Activated naive CD4-positive, alpha-beta T cell treated with anti-CD3 and anti-CD28 coated beads, Interleukin-2, amount 50 U/mL, for 72 hours (primary cell): ENCODE results near the gene NDUFAF7. TPM values are rescaled to one million over a fixed set of nuclear protein-coding genes. Genes with fewer than 3 reads are reported as not detected.
"Not testable (repeated sequence)": the region's sequence is repeated elsewhere in the genome, so short reads cannot be mapped to it uniquely, and the experiment has no call there.

Experiments used
- ATAC-seq, 2 donors: fragments of 150-1000 bp; cut with Tn5 transposase; 2 replicates each; pipeline ENCODE4 v1.10.0; 2021; ENCODE audit warnings: mild to moderate bottlenecking in 2 of 2, moderate library complexity in 2 of 2
- DNase-seq, 2 donors: peaks; one replicate each; pipeline ENCODE4 v3.0.0; 2021 to 2022; ENCODE audit warnings: low spot score in 2 of 2
- H3K27ac Mint-ChIP-seq, 2 donors: one replicate each; pipeline ENCODE4 v1.8.0; 2022; ENCODE audit warnings: mild to moderate bottlenecking in 2 of 2, mixed read lengths in 2 of 2
- H3K36me3 Mint-ChIP-seq, 2 donors: one replicate each; pipeline ENCODE4 v1.8.0; 2022; ENCODE audit warnings: mixed read lengths in 2 of 2
- H3K9me3 Mint-ChIP-seq, 2 donors: one replicate each; pipeline ENCODE4 v1.8.0; 2022; ENCODE audit warnings: mixed read lengths in 2 of 2
- total RNA-seq, 2 donors: library from RNA; stranded (reverse); gene quantifications; one replicate each; pipeline ENCODE4 v1.2.3, GENCODE V29; 2022

The NDUFAF7 gene
- total RNA-seq, 2 donors from 2014 or later: 21.7 to 26.5 TPM

- ATAC-seq: not testable (repeated sequence)
- H3K27ac Mint-ChIP-seq: peak overlapping the region in 1 of 2 donors; percentile 87
Observed at GRCh38 chr2:37205071-37205661, 26.3 kb upstream of the NDUFAF7 start.

GRCh38 chr2:37205689-37206341, 25.6 kb upstream of the NDUFAF7 start:
- H3K36me3 Mint-ChIP-seq: peaks cover 64 to 87% of the 10 kb centered on the region in 2 donors
- ATAC-seq (no peak), DNase-seq (no peak)
- H3K27ac Mint-ChIP-seq: no peak overlapping the region
- H3K9me3 Mint-ChIP-seq: peaks cover 28 to 43% of the 10 kb centered on the region in 2 donors

More at GRCh38 chr2:37205071-37205661, 26.3 kb upstream of the NDUFAF7 start:
- Mint-ChIP-seq H3K9me3 (peaks cover 28 to 43% of the 10 kb centered on the region in 2 donors), H3K36me3 (peaks cover 58 to 80% of the 10 kb centered on the region in 2 donors)
- not testable (repeated sequence) for DNase-seq

- Mint-ChIP-seq H3K9me3 (peaks cover 28 to 43% of the 10 kb centered on the region in 2 donors), H3K36me3 (peaks cover 74 to 90% of the 10 kb centered on the region in 2 donors)
- DNase-seq, ATAC-seq, H3K27ac Mint-ChIP-seq: not testable (repeated sequence)
Observed at GRCh38 chr2:37206760-37207159, 24.7 kb upstream of the NDUFAF7 start.

GRCh38 chr2:37211212-37211611, 20.2 kb upstream of the NDUFAF7 start:
- Mint-ChIP-seq H3K9me3 (peaks cover 25 to 28% of the 10 kb centered on the region in 2 donors), H3K27ac (no peak overlapping the region), H3K36me3 (peaks cover 65 to 73% of the 10 kb centered on the region in 2 donors)
- ATAC-seq (no peak), DNase-seq (no peak)

- no peak overlapping the region for H3K27ac Mint-ChIP-seq
Observed at GRCh38 chr2:37211939-37212338, 19.5 kb upstream of the NDUFAF7 start.

GRCh38 chr2:37215250-37215649, 16.2 kb upstream of the NDUFAF7 start:
- DNase-seq (no peak), ATAC-seq (no peak)
- no peaks in the 10 kb centered on the region for H3K9me3 Mint-ChIP-seq
- peak overlapping the region in 1 of 2 donors; percentile 75 for H3K27ac Mint-ChIP-seq
- H3K36me3 Mint-ChIP-seq: peaks cover 26 to 43% of the 10 kb centered on the region in 2 donors

More at GRCh38 chr2:37211939-37212338, 19.5 kb upstream of the NDUFAF7 start:
- ATAC-seq: no peak
- no peak for DNase-seq
- Mint-ChIP-seq H3K36me3 (peaks cover 59 to 73% of the 10 kb centered on the region in 2 donors), H3K9me3 (peaks cover 21 to 24% of the 10 kb centered on the region in 2 donors)

GRCh38 chr2:37219046-37219445, 12.4 kb upstream of the NDUFAF7 start:
- peaks cover 17 to 52% of the 10 kb centered on the region in 2 donors for H3K36me3 Mint-ChIP-seq
- no peak for DNase-seq
- no peak for ATAC-seq
- no peaks in the 10 kb centered on the region for H3K9me3 Mint-ChIP-seq
- H3K27ac Mint-ChIP-seq: no peak overlapping the region

GRCh38 chr2:37223131-37223530, 8.3 kb upstream of the NDUFAF7 start:
- H3K27ac Mint-ChIP-seq: no peak overlapping the region
- ATAC-seq: no peak
- H3K9me3 Mint-ChIP-seq: no peaks in the 10 kb centered on the region
- no peak for DNase-seq
- H3K36me3 Mint-ChIP-seq: peaks cover 19 to 61% of the 10 kb centered on the region in 2 donors

- no peak for ATAC-seq
- no peak for DNase-seq
- Mint-ChIP-seq H3K9me3 (no peaks in the 10 kb centered on the region), H3K36me3 (peaks cover 19 to 69% of the 10 kb centered on the region in 2 donors), H3K27ac (no peak overlapping the region)
Observed at GRCh38 chr2:37224063-37224462, 7.4 kb upstream of the NDUFAF7 start.

GRCh38 chr2:37225129-37225528, 6.3 kb upstream of the NDUFAF7 start:
- ATAC-seq, H3K27ac Mint-ChIP-seq, DNase-seq, H3K9me3 Mint-ChIP-seq: not testable (repeated sequence)
- H3K36me3 Mint-ChIP-seq: peaks cover 19 to 70% of the 10 kb centered on the region in 2 donors

- DNase-seq: no peak
- no peak for ATAC-seq
- Mint-ChIP-seq H3K36me3 (peaks cover 15 to 54% of the 10 kb centered on the region in 2 donors), H3K9me3 (no peaks in the 10 kb centered on the region), H3K27ac (peak overlapping the region in 1 of 2 donors; percentile 18)
Observed at GRCh38 chr2:37226863-37227262, 4.6 kb upstream of the NDUFAF7 start.

- DNase-seq (no peak), ATAC-seq (no peak)
- H3K36me3 Mint-ChIP-seq: peaks cover 7 to 37% of the 10 kb centered on the region in 2 donors
- H3K9me3 Mint-ChIP-seq: no peaks in the 10 kb centered on the region
- peak overlapping the region in 1 of 2 donors; percentile 17 for H3K27ac Mint-ChIP-seq
Observed at GRCh38 chr2:37228788-37229187, 2.7 kb upstream of the NDUFAF7 start.

- peaks cover 6 to 22% of the 10 kb centered on the region in 2 donors for H3K36me3 Mint-ChIP-seq
- DNase-seq: no peak
- H3K27ac Mint-ChIP-seq: no peak overlapping the region
- no peaks in the 10 kb centered on the region for H3K9me3 Mint-ChIP-seq
- ATAC-seq: no peak
Observed at GRCh38 chr2:37230581-37230980, 877 bp upstream of the NDUFAF7 start.

- ATAC-seq: peak in 1 of 2 donors; percentile 18
- peak; percentile 12 to 56 for DNase-seq
- Mint-ChIP-seq H3K9me3 (no peaks in the 10 kb centered on the region), H3K27ac (no peak overlapping the region), H3K36me3 (peaks cover 12 to 25% of the 10 kb centered on the region in 2 donors)
Observed at GRCh38 chr2:37232131-37232933, 874 bp downstream of the NDUFAF7 start.

- peak overlapping the region; percentile 9 to 83 for H3K27ac Mint-ChIP-seq
- no peaks in the 10 kb centered on the region for H3K9me3 Mint-ChIP-seq
- H3K36me3 Mint-ChIP-seq: peaks cover 24 to 32% of the 10 kb centered on the region in 2 donors
- ATAC-seq: peak; percentile 4 to 62
- DNase-seq: no peak
Observed at GRCh38 chr2:37243435-37243834, 12.0 kb downstream of the NDUFAF7 start.

GRCh38 chr2:37244017-37244416, 12.6 kb downstream of the NDUFAF7 start:
- peaks cover 24 to 32% of the 10 kb centered on the region in 2 donors for H3K36me3 Mint-ChIP-seq
- ATAC-seq (peak; percentile 96 to 98), DNase-seq (no peak)
- peak overlapping the region; percentile 9 to 83 for H3K27ac Mint-ChIP-seq
- no peaks in the 10 kb centered on the region for H3K9me3 Mint-ChIP-seq

GRCh38 chr2:37244755-37245154, 13.3 kb downstream of the NDUFAF7 start:
- ATAC-seq (no peak), DNase-seq (no peak)
- Mint-ChIP-seq H3K9me3 (no peaks in the 10 kb centered on the region), H3K27ac (no peak overlapping the region), H3K36me3 (peaks cover 26 to 32% of the 10 kb centered on the region in 2 donors)
